Measurements from ENCODE around the gene GIMAP7. TPM values are rescaled to one million over a fixed set of nuclear protein-coding genes. Genes with fewer than 3 reads are reported as not detected.
"Not testable (repeated sequence)": the region's sequence is repeated elsewhere in the genome, so short reads cannot be mapped to it uniquely, and the experiment has no call there.

Gene GIMAP7
- total RNA-seq, 2 donors from 2014 or later: 50.5 to 60.4 TPM

- Mint-ChIP-seq H3K9me3 (peaks cover 7% of the 10 kb centered on the region), H3K27ac (peak overlapping the region; percentile 91 to 93), H3K36me3 (peaks cover 49% of the 10 kb centered on the region), H3K4me3 (peak overlapping the region; percentile 98), H3K4me1 (ENCODE audit: low read depth in 2 of 2) (peaks cover 28 to 39% of the 10 kb centered on the region in 2 donors), H3K27me3 (no peaks in the 10 kb centered on the region)
- DNase-seq (ENCODE audit: low spot score) (no peak), ATAC-seq (peak in 1 of 2 donors; percentile 45)
Observed at GRCh38 chr7:150520145-150520544, 5.5 kb downstream of the GIMAP7 start.

GRCh38 chr7:150522931-150523330, 8.3 kb downstream of the GIMAP7 start:
- not testable (repeated sequence) for H3K27me3 Mint-ChIP-seq; ATAC-seq; H3K4me3 Mint-ChIP-seq; DNase-seq (ENCODE audit: low spot score); H3K9me3 Mint-ChIP-seq
- peaks cover 57% of the 10 kb centered on the region for H3K36me3 Mint-ChIP-seq
- peak overlapping the region in 1 of 2 donors; percentile 64 for H3K27ac Mint-ChIP-seq
- peaks cover 21 to 33% of the 10 kb centered on the region in 2 donors for H3K4me1 Mint-ChIP-seq (ENCODE audit: low read depth in 2 of 2)

GRCh38 chr7:150524018-150524417, 9.3 kb downstream of the GIMAP7 start:
- H3K27ac Mint-ChIP-seq: peak overlapping the region in 1 of 2 donors; percentile 61
- peaks cover 12 to 25% of the 10 kb centered on the region in 2 donors for H3K4me1 Mint-ChIP-seq (ENCODE audit: low read depth in 2 of 2)
- DNase-seq (ENCODE audit: low spot score): no peak
- H3K27me3 Mint-ChIP-seq: no peaks in the 10 kb centered on the region
- ATAC-seq: no peak
- H3K9me3 Mint-ChIP-seq: peaks cover 17% of the 10 kb centered on the region
- no peak overlapping the region for H3K4me3 Mint-ChIP-seq
- H3K36me3 Mint-ChIP-seq: peaks cover 59% of the 10 kb centered on the region

GRCh38 chr7:150531704-150532103, 17.0 kb downstream of the GIMAP7 start:
- peak overlapping the region in 1 of 2 donors; percentile 43 for H3K27ac Mint-ChIP-seq
- H3K4me3 Mint-ChIP-seq: no peak overlapping the region
- peaks cover 39% of the 10 kb centered on the region for H3K9me3 Mint-ChIP-seq
- ATAC-seq (no peak), DNase-seq (ENCODE audit: low spot score) (no peak)
- no peaks in the 10 kb centered on the region for H3K27me3 Mint-ChIP-seq
- H3K4me1 Mint-ChIP-seq (ENCODE audit: low read depth in 2 of 2): peaks cover 5 to 14% of the 10 kb centered on the region in 2 donors
- H3K36me3 Mint-ChIP-seq: peaks cover 75% of the 10 kb centered on the region

GRCh38 chr7:150538259-150538658, 23.6 kb downstream of the GIMAP7 start:
- Mint-ChIP-seq H3K4me1 (ENCODE audit: low read depth in 2 of 2) (peaks cover 2 to 3% of the 10 kb centered on the region in 2 donors), H3K27me3 (no peaks in the 10 kb centered on the region), H3K4me3 (no peak overlapping the region), H3K9me3 (peaks cover 11% of the 10 kb centered on the region), H3K36me3 (peaks cover 62% of the 10 kb centered on the region), H3K27ac (no peak overlapping the region)
- no peak for ATAC-seq
- DNase-seq (ENCODE audit: low spot score): no peak

- Mint-ChIP-seq H3K4me1 (ENCODE audit: low read depth in 2 of 2) (peaks cover 40 to 55% of the 10 kb centered on the region in 2 donors), H3K27me3 (no peaks in the 10 kb centered on the region), H3K4me3 (peak overlapping the region; percentile 5), H3K36me3 (peaks cover 63% of the 10 kb centered on the region), H3K9me3 (peaks cover 21% of the 10 kb centered on the region), H3K27ac (peak overlapping the region; percentile 39 to 94)
- ATAC-seq: no peak
- DNase-seq (ENCODE audit: low spot score): no peak
Observed at GRCh38 chr7:150553163-150553562, 38.5 kb downstream of the GIMAP7 start.

- no peaks in the 10 kb centered on the region for H3K27me3 Mint-ChIP-seq
- peak; percentile 62 for DNase-seq (ENCODE audit: low spot score)
- peak; percentile 87 to 95 for ATAC-seq
- peak overlapping the region; percentile 92 for H3K4me3 Mint-ChIP-seq
- H3K9me3 Mint-ChIP-seq: peaks cover 23% of the 10 kb centered on the region
- peaks cover 47 to 53% of the 10 kb centered on the region in 2 donors for H3K4me1 Mint-ChIP-seq (ENCODE audit: low read depth in 2 of 2)
- peak overlapping the region; percentile 93 to 94 for H3K27ac Mint-ChIP-seq
- H3K36me3 Mint-ChIP-seq: peaks cover 83% of the 10 kb centered on the region
Observed at GRCh38 chr7:150556521-150557138, 42.0 kb downstream of the GIMAP7 start.

GRCh38 chr7:150560486-150560885, 45.8 kb downstream of the GIMAP7 start:
- Mint-ChIP-seq H3K27me3 (no peaks in the 10 kb centered on the region), H3K9me3 (peaks cover 8% of the 10 kb centered on the region), H3K36me3 (peaks cover 73% of the 10 kb centered on the region), H3K4me1 (ENCODE audit: low read depth in 2 of 2) (peaks cover 45 to 52% of the 10 kb centered on the region in 2 donors), H3K27ac (peak overlapping the region; percentile 92 to 99), H3K4me3 (no peak overlapping the region)
- DNase-seq (ENCODE audit: low spot score) (no peak), ATAC-seq (no peak)

- Mint-ChIP-seq H3K27me3 (no peaks in the 10 kb centered on the region), H3K4me3 (peak overlapping the region; percentile 76), H3K27ac (peak overlapping the region; percentile 92 to 99), H3K4me1 (ENCODE audit: low read depth in 2 of 2) (peaks cover 50 to 59% of the 10 kb centered on the region in 2 donors), H3K9me3 (peaks cover 9% of the 10 kb centered on the region), H3K36me3 (peaks cover 73% of the 10 kb centered on the region)
- DNase-seq (ENCODE audit: low spot score) (no peak), ATAC-seq (no peak)
Observed at GRCh38 chr7:150562919-150563318, 48.2 kb downstream of the GIMAP7 start.

- H3K4me3 Mint-ChIP-seq: peak overlapping the region; percentile 76
- ATAC-seq: peak; percentile 81 to 87
- H3K9me3 Mint-ChIP-seq: peaks cover 9% of the 10 kb centered on the region
- H3K27me3 Mint-ChIP-seq: no peaks in the 10 kb centered on the region
- peaks cover 56 to 63% of the 10 kb centered on the region in 2 donors for H3K4me1 Mint-ChIP-seq (ENCODE audit: low read depth in 2 of 2)
- H3K36me3 Mint-ChIP-seq: peaks cover 72% of the 10 kb centered on the region
- H3K27ac Mint-ChIP-seq: peak overlapping the region; percentile 92 to 99
- no peak for DNase-seq (ENCODE audit: low spot score)
Observed at GRCh38 chr7:150564006-150564405, 49.3 kb downstream of the GIMAP7 start.

GRCh38 chr7:150564566-150564965, 49.9 kb downstream of the GIMAP7 start:
- H3K9me3 Mint-ChIP-seq: peaks cover 9% of the 10 kb centered on the region
- H3K4me3 Mint-ChIP-seq: peak overlapping the region; percentile 76
- H3K36me3 Mint-ChIP-seq: peaks cover 73% of the 10 kb centered on the region
- peaks cover 61 to 69% of the 10 kb centered on the region in 2 donors for H3K4me1 Mint-ChIP-seq (ENCODE audit: low read depth in 2 of 2)
- ATAC-seq: no peak
- H3K27ac Mint-ChIP-seq: peak overlapping the region; percentile 92 to 99
- H3K27me3 Mint-ChIP-seq: no peaks in the 10 kb centered on the region
- no peak for DNase-seq (ENCODE audit: low spot score)

GRCh38 chr7:150565239-150565638, 50.6 kb downstream of the GIMAP7 start:
- H3K27ac Mint-ChIP-seq: peak overlapping the region; percentile 96 to 99
- H3K27me3 Mint-ChIP-seq: no peaks in the 10 kb centered on the region
- no peak overlapping the region for H3K4me3 Mint-ChIP-seq
- H3K4me1 Mint-ChIP-seq (ENCODE audit: low read depth in 2 of 2): peaks cover 68 to 71% of the 10 kb centered on the region in 2 donors
- H3K36me3 Mint-ChIP-seq: peaks cover 73% of the 10 kb centered on the region
- DNase-seq (ENCODE audit: low spot score) (no peak), ATAC-seq (no peak)
- peaks cover 5% of the 10 kb centered on the region for H3K9me3 Mint-ChIP-seq

GRCh38 chr7:150566123-150566522, 51.5 kb downstream of the GIMAP7 start:
- H3K27me3 Mint-ChIP-seq: no peaks in the 10 kb centered on the region
- DNase-seq (ENCODE audit: low spot score) (no peak), ATAC-seq (no peak)
- H3K27ac Mint-ChIP-seq: peak overlapping the region; percentile 96 to 99
- H3K36me3 Mint-ChIP-seq: peaks cover 74% of the 10 kb centered on the region
- H3K4me1 Mint-ChIP-seq (ENCODE audit: low read depth in 2 of 2): peaks cover 71 to 72% of the 10 kb centered on the region in 2 donors
- peaks cover 4% of the 10 kb centered on the region for H3K9me3 Mint-ChIP-seq
- peak overlapping the region; percentile 63 for H3K4me3 Mint-ChIP-seq

GRCh38 chr7:150566572-150566971, 51.9 kb downstream of the GIMAP7 start:
- H3K36me3 Mint-ChIP-seq: peaks cover 74% of the 10 kb centered on the region
- H3K27ac Mint-ChIP-seq: peak overlapping the region; percentile 96 to 99
- peaks cover 4% of the 10 kb centered on the region for H3K9me3 Mint-ChIP-seq
- no peak for DNase-seq (ENCODE audit: low spot score)
- no peaks in the 10 kb centered on the region for H3K27me3 Mint-ChIP-seq
- peak overlapping the region; percentile 63 for H3K4me3 Mint-ChIP-seq
- H3K4me1 Mint-ChIP-seq (ENCODE audit: low read depth in 2 of 2): peaks cover 69 to 71% of the 10 kb centered on the region in 2 donors
- no peak for ATAC-seq
